Mucosa of descending colon (tissue), 3 donors: ENCODE data around the gene ZNF281. TPM values are rescaled to one million over a fixed set of nuclear protein-coding genes. Genes with fewer than 3 reads are reported as not detected.

ENCODE experiments used
- ATAC-seq: fragments of 200-7000 bp; cut with Tn5 transposase; one replicate; pipeline ENCODE4 v1.9.1; 2020; ENCODE audit warnings: mild to moderate bottlenecking, moderate library complexity
- DNase-seq, 3 donors: peaks; one replicate each; pipeline ENCODE4 v3.0.0-alpha.2; 2020
- H3K36me3 ChIP-seq: fragments of 200-600 bp; one replicate; pipeline ENCODE4 v1.8.0; 2021; ENCODE audit warnings: low read depth, mild to moderate bottlenecking
- H3K4me1 ChIP-seq: fragments of 200-600 bp; one replicate; pipeline ENCODE4 v1.8.0; 2021; ENCODE audit warnings: low read depth, mild to moderate bottlenecking
- H3K4me3 ChIP-seq: fragments of 200-600 bp; one replicate; pipeline ENCODE4 v1.8.0; 2021; ENCODE audit warnings: mild to moderate bottlenecking
- H3K9me3 ChIP-seq: fragments of 200-600 bp; one replicate; pipeline ENCODE4 v1.8.0; 2021; ENCODE audit warnings: mild to moderate bottlenecking
- intact Hi-C, 2 donors: fragments of 100-400 bp; cut with DNase I in 1 of 2; cut with micrococcal nuclease in 1 of 2; formaldehyde crosslinking; loops; one replicate each; pipeline versions ENCODE4 v1.11.0 to v1.11.1; 2022; cut with DNase I, micrococcal nuclease
- total RNA-seq, 3 donors: library from RNA; stranded (reverse); fragmentation: NEBNext Ultra II Directional in 2 of 3; extraction: Animal tissue kit (Norgen Biotek cat#: 25700) in 2 of 3; gene quantifications; one replicate each; pipeline versions ENCODE4 v1.2.1 to v1.2.4, GENCODE V29; 2021 to 2023
- TF ChIP-seq, protein P1 (sequence below): fragments of 200-600 bp; IDR thresholded peaks from one replicate; pipeline ENCODE4 v1.8.0; 2022; ENCODE audit warnings: antibody characterized with exemption, mild to moderate bottlenecking
- donor health status: DM: no; HTN: no; CAD: no; lungs with moderate emphysema.
- donor health status: DM: no; HTN: no; CAD: no.
- donor health status: DM: no; HTN: yes; CAD: no.

The ZNF281 gene
- total RNA-seq, 3 donors from 2014 or later, result 8.4 to 12.3 (median 8.5) TPM

DNA sequence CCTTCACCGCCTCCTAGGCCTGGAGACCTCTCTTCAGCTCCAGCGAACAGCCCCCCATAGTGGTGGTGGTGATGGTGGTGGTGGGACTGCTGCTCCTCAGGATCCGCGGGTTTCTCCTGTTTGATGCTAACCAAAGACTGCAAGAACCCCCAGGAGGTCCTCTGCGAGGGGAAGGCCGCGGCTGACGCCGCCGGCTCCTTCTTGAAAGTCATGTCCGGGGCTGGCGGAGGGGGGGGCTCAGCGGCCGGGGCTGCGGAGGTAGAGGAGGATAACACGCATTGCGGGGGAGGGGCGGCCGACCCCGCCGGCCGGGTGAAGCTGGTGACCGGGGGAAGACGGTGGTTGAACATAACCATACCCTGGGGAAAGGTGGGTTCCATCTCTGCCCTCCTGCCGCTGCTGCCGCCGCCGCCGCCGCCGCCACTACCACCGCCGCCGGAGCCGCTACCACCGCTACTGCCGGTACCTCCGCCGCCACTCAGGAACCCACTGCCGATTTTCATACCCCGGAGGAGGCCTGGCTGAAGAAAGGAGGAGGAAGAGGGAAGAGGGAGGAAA, 554 bp downstream of the ZNF281 start:
- Histone ChIP-seq H3K36me3 (no peaks in the 10 kb centered on the region), H3K4me1 (peaks cover 16% of the 10 kb centered on the region), H3K4me3 (peak overlapping the region; percentile 95), H3K9me3 (no peaks in the 10 kb centered on the region)
- ATAC-seq (peak; percentile 50), DNase-seq (peak; percentile 42 to 74 (median 62))
- intact Hi-C loops, result no loop called here
- TF ChIP-seq, protein P1, sequence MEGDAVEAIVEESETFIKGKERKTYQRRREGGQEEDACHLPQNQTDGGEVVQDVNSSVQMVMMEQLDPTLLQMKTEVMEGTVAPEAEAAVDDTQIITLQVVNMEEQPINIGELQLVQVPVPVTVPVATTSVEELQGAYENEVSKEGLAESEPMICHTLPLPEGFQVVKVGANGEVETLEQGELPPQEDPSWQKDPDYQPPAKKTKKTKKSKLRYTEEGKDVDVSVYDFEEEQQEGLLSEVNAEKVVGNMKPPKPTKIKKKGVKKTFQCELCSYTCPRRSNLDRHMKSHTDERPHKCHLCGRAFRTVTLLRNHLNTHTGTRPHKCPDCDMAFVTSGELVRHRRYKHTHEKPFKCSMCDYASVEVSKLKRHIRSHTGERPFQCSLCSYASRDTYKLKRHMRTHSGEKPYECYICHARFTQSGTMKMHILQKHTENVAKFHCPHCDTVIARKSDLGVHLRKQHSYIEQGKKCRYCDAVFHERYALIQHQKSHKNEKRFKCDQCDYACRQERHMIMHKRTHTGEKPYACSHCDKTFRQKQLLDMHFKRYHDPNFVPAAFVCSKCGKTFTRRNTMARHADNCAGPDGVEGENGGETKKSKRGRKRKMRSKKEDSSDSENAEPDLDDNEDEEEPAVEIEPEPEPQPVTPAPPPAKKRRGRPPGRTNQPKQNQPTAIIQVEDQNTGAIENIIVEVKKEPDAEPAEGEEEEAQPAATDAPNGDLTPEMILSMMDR, result no peak

DNA sequence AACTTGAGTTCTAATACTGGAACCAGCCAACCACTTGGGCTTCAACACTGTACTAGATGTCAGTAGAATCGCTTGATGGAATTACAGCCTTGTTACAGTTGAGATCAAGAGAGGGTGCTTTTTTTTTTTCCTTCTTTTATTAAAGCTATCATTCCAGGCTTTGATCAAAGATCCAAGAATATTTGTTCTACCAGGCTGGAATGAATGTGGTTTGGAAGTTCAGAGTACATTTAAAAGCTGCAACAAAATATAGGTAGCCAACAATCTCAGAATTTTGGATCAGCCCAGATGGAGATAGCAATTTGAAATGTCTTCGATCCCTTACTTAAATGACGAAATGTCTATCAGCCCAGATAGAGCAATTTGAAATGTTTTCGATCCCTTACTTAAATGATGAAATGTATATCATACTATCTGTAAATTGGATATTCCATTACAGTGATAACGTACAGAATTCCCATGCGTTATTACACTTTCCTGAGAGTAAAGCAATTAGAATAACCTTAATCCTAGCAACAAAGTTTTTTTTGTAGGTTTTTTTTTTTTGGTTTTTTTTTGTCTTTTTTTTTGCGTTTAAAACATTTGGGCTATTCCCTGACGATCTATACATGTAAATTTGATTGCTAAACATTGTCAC, 3.6 kb downstream of the ZNF281 start:
- DNase-seq (no peak), ATAC-seq (no peak)
- Histone ChIP-seq H3K9me3 (no peaks in the 10 kb centered on the region), H3K4me1 (peaks cover 16% of the 10 kb centered on the region), H3K36me3 (no peaks in the 10 kb centered on the region), H3K4me3 (no peak overlapping the region)
- intact Hi-C loops, result no loop called here
- TF ChIP-seq, protein P1, result no peak

DNA sequence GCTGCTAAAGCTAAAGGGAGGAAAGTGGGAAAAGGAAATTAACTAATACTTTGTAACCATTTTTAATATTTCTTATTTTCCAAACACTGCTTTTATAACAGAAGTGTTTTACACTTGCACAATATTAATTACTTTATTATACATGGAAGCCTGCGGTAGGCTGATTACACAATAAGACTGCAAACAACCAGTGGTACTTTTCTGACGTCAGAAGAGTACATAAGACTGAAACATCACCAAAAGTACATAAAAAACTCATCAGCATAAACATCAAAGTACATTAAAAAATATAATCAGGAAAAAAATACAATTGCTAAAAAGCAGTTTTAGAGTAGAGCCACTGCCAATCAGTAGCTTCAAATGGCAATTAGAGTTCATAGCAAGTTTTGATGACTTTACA, 4.6 kb downstream of the ZNF281 start:
- DNase-seq (no peak), ATAC-seq (no peak)
- peaks cover 14% of the 10 kb centered on the region for H3K4me1 ChIP-seq
- H3K9me3 ChIP-seq, result no peaks in the 10 kb centered on the region
- no peak overlapping the region for H3K4me3 ChIP-seq
- no peaks in the 10 kb centered on the region for H3K36me3 ChIP-seq
- intact Hi-C loops, result no loop called here
- TF ChIP-seq, protein P1, result no peak

DNA sequence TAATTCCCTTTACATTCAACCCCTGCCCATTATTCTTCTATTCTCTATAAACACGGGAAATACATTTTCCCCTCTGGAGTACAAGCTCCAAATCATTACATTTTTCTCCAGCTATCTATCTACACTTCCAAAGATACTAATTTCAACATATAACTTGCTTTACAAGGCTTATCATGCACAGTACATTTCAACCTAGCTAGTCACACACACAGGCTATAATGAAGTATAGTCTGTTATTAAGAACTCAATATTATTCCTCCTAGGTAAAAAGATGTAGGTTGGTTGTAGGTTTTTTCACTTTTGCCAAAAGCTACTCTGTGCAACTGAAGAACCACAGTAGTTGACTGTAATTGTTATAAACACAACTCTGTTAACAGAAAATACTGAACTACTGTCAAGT, 8.1 kb downstream of the ZNF281 start:
- intact Hi-C loops, result no loop called here

DNA sequence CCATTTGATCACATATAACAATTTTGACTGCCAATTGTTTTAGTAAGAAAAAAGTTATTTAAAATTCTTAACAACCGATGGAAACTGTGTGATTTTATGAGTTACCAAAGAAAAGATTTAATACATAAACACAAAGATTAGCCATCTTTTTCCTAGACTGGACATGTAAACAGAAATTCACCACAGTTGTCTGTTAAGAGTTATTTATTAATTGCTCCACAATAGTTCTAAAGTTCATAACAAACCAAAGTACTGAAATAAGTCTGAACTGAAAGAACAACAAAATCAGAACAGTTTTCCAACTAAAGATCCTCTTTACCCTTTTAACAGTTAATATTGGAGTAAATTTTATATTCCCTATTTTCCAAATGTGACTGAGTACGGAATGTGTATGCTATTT, 8.6 kb downstream of the ZNF281 start:
- DNase-seq (no peak), ATAC-seq (no peak)
- intact Hi-C loops, result no loop called here
- no peaks in the 10 kb centered on the region for H3K36me3 ChIP-seq
- peaks cover 7% of the 10 kb centered on the region for H3K4me1 ChIP-seq
- TF ChIP-seq, protein P1, result no peak
- no peak overlapping the region for H3K4me3 ChIP-seq
- H3K9me3 ChIP-seq, result no peaks in the 10 kb centered on the region

More for the DNA sequence above, 8.1 kb downstream of the ZNF281 start:
- ATAC-seq (no peak), DNase-seq (no peak)
- no peak overlapping the region for H3K4me3 ChIP-seq
- no peaks in the 10 kb centered on the region for H3K36me3 ChIP-seq
- TF ChIP-seq, protein P1, result no peak
- H3K9me3 ChIP-seq, result no peaks in the 10 kb centered on the region
- peaks cover 7% of the 10 kb centered on the region for H3K4me1 ChIP-seq
